GM12865 (cell line): ENCODE data around the gene ARL16.

Experiments used
- DNase-seq: peaks from one replicate; pipeline ENCODE4 v3.0.0; 2010; ENCODE audit warnings: low read depth
- H3K4me3 ChIP-seq: 2 replicates; pipeline ENCODE4 v1.5.1; 2011; ENCODE audit warnings: mild to moderate bottlenecking, low read depth, low read length, control low read depth
- TF ChIP-seq, protein P1 (sequence below): IDR thresholded peaks from 2 replicates; pipeline ENCODE4 v1.5.1; 2011; ENCODE audit warnings: low read length, control low read depth, low read depth, inconsistent platforms; ENCODE audit not compliant: insufficient read depth; ENCODE audit errors: missing control alignments

Gene ARL16

DNA sequence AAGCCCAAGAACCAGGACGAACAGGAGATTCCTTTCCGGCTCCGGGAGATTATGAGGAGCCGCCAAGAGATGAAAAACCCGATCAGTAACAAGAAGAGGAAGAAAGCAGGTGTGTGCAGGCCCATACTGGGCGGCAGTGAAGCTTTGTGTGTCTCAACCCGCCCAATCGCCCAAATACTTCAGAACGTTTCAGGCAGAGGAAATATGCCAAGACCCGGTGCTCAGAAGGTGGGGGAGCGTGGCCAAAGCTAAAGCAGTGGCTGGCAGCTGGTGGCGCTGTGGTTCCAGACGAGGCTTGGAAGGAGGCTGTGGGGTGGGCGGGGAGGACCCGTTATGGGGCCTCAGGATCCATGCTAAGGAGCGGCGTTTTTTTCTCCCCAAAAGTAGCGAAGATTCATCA is 15.8 kb downstream of the ARL16 start:
- H3K4me3 ChIP-seq: peak overlapping the region; percentile 43
- DNase-seq: no peak
- TF ChIP-seq, protein P1, sequence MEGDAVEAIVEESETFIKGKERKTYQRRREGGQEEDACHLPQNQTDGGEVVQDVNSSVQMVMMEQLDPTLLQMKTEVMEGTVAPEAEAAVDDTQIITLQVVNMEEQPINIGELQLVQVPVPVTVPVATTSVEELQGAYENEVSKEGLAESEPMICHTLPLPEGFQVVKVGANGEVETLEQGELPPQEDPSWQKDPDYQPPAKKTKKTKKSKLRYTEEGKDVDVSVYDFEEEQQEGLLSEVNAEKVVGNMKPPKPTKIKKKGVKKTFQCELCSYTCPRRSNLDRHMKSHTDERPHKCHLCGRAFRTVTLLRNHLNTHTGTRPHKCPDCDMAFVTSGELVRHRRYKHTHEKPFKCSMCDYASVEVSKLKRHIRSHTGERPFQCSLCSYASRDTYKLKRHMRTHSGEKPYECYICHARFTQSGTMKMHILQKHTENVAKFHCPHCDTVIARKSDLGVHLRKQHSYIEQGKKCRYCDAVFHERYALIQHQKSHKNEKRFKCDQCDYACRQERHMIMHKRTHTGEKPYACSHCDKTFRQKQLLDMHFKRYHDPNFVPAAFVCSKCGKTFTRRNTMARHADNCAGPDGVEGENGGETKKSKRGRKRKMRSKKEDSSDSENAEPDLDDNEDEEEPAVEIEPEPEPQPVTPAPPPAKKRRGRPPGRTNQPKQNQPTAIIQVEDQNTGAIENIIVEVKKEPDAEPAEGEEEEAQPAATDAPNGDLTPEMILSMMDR: no peak

DNA sequence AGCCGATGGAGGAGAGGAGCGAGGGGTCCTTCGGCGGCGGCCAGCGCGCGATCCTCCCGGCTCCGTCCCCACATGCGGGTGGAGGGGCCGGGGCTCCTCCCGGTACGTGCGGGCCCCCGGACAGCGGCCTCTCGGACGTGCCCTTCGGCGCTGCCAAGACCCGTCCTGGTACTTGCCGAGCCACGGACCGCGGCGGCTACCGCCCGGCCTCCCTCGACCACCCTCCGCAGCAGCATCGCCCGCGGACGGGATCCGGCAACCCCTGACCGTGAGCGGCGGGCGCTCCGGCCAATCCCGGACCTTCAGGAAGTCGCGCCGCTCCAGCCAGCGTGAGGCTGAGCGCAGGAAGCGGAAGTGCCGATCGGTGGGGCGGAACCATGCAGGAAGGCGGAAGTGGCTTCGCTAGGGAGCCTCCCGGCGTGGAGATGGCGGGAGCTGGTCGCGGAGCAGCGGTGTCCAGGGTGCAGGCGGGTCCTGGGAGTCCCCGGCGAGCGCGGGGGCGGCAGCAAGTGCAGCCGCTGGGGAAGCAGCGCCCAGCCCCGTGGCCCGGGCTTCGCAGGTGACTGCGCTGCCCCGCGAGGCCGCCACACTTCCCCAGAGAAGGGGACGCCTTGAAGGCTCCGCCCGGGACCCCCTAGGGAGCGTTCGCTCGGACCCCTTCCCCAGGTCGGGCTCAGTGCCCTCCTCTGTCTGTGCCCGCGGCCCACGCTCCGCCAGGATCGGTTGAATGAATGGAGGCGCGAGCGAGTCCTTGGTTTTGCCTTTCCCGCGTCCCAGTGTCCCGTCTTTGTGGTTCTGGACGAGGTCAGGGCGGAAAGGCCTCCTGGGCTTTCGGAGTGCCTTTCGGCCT is 17.0 kb downstream of the ARL16 start, which contains the start of the genes CCDC137 and OXLD1:
Gene CCDC137 (plus strand): TSS at position 396 of the 850 bp plus-strand sequence. CDS start 30 bp downstream, at position 426.
Gene OXLD1 (minus strand): TSS at position 264 of the 850 bp plus-strand sequence. CDS start 28 bp downstream, at position 236.
- TF ChIP-seq, protein P1: no peak
- peak; percentile 98 for DNase-seq
- H3K4me3 ChIP-seq: peak within 1 kb of the TSS; percentile 99

DNA sequence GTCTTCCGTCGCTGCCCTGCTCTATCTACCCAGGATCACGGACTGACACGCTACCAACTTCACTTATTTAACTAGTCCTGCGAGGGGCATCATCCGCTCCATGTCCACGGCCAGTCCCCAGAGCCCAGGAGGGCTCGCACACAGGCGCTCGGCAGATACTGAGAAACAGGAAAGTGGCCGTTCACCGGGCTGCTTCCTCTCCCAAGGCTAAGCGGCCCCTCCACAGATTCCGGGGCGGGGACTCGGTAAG is 17.6 kb downstream of the ARL16 start:
- no peak for DNase-seq
- H3K4me3 ChIP-seq: peak overlapping the region; percentile 99

DNA sequence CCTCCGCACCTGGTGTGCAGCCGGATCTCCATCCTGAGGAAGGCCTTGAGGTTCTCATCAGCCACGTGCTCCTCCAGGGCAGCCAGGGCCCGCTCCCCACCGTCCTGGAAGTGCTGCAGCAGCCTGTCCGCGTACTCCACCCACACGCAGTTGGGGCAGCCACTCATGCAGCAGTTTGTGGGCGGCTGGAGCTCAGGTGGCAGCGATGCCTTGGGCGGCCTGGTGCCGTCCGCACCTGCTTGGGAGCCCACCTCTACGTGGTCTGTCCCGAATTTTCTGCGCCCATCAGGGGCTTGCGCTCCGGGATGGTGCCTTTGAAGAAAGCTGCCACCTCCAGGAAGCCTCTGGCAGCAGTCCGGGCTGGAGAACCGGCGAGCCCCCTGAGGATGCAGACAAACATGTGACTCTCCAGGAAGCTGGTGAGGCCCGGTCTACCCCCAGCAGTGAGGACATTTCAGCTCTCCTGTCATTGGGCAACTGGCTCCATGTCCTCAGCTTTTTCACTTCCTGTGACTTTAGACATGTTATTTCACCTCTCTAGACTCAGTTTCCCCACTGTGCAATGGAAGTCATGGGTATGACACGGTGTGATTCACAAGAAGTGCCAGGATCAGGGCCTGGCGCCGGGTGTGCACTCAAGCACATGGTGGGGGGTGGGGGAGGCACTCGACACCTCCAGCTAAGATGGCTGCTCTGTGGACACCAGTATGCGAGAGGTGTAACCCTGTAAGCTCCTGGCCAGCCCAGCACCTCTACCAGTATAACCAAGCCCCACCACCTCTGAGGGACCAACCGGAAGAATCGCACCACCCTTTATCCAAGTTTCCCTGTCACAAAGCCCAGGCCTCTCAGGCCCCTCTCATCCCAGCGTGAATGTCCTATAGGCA is 18.1 kb downstream of the ARL16 start:
- DNase-seq: peak; percentile 82

More for the DNA sequence above, 17.6 kb downstream of the ARL16 start:
- TF ChIP-seq, protein P1: no peak

DNA sequence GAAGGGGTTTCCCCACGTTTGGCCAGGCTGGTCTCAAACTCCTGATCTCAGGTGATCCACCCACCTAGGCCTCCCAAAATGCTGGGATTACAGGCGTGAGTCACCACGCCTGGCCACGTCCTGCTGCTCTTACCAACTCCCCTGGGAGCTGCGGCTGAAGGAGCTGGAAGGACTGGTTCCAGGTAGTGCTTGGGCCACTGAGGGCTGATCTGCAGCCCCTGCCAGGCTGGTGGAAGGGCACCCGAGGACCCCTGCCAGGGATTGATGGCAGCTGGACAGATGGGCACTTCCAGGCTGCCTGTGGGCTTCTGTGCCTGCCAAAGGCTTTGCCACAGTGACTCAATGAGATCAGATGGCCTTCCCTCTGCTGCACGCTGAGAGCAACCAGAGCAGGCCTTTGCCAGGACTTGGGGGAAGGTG is 19.5 kb downstream of the ARL16 start:
- TF ChIP-seq, protein P1: no peak
- no peak for DNase-seq
- H3K4me3 ChIP-seq: no peak overlapping the region

More for the DNA sequence above, 18.1 kb downstream of the ARL16 start:
- TF ChIP-seq, protein P1: no peak
- H3K4me3 ChIP-seq: peak overlapping the region; percentile 99

DNA sequence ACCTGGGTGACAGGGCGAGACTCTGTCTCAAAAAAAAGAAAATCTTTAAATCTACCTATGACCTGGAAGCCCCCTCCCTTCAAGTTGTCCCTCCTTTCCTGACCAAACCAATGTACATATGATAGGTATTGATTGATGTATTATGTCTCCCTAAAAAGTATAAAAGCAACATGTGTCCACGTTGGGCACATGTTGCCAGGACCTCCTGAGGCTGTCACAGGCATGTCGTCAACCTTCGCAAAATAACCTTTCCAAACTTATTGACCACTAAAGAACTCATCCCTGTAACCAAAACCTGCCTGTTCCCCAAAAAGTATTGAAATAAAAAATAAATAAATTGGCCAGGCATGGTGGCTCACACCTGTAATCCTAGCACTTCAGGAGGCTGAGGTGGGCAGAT is 21.6 kb downstream of the ARL16 start:
- no peak for DNase-seq
- no peak overlapping the region for H3K4me3 ChIP-seq
- TF ChIP-seq, protein P1: no peak
